Measurements from ENCODE around the gene AREG. TPM values are rescaled to one million over a fixed set of nuclear protein-coding genes. Genes with fewer than 3 reads are reported as not detected.

Gene AREG
- total and polyA plus RNA-seq, 2 donors (not counting 1 experiment from before 2014, with no cell fraction given), result 0.50 to 2.0 TPM

GRCh38 chr4:74453037-74453635, 8.2 kb downstream of the AREG start:
- no peaks in the 10 kb centered on the region for H3K36me3 ChIP-seq (ENCODE audit: control insufficient read depth, insufficient read depth, low read length)
- no peak overlapping the region for H3K27ac ChIP-seq (ENCODE audit: insufficient read depth, low read length)
- no peak overlapping the region for H3K4me2 ChIP-seq (ENCODE audit: extremely low read depth, insufficient read depth, low read length)
- no peak for TF ChIP-seq EZH2 (IDR thresholded peaks at IDR 0.05; ENCODE audit: low read length, missing control alignments)
- no peak for TF ChIP-seq CTCF (conservative IDR thresholded peaks at IDR 0.05 in 1 of 2, IDR thresholded peaks at IDR 0.05 in 1 of 2; ENCODE audit: low read depth in 1 of 2, low read length in 2 of 2)
- no peak overlapping the region for H3K4me3 ChIP-seq (replicated peaks in 1 of 4; ENCODE audit: control extremely low read depth in 1 of 4, insufficient read depth in 1 of 4, low read depth in 3 of 4, low read length in 4 of 4)
- no peak for DNase-seq (ENCODE audit: low read depth in 2 of 2)
- no peak overlapping the region for H2AFZ ChIP-seq (ENCODE audit: low read length)
- no peaks in the 10 kb centered on the region for H3K27me3 ChIP-seq (ENCODE audit: control insufficient read depth, insufficient read depth, low read length)
- H4K20me1 ChIP-seq (ENCODE audit: control insufficient read depth, extremely low read depth, insufficient read depth, low read length), result no peaks in the 10 kb centered on the region
- no peak overlapping the region for H3K9ac ChIP-seq (ENCODE audit: insufficient read depth, low read length)
- H3K79me2 ChIP-seq (ENCODE audit: control insufficient read depth, insufficient read depth, low read length), result no peaks in the 10 kb centered on the region
- no peaks in the 10 kb centered on the region for H3K9me3 ChIP-seq (ENCODE audit: control insufficient read depth, insufficient read depth, low read depth, low read length)
- no peaks in the 10 kb centered on the region for H3K4me1 ChIP-seq (ENCODE audit: control insufficient read depth, extremely low read depth, insufficient read depth, low read length)

- Histone ChIP-seq H4K20me1 (ENCODE audit: control insufficient read depth, extremely low read depth, insufficient read depth, low read length) (no peaks in the 10 kb centered on the region), H3K27ac (ENCODE audit: insufficient read depth, low read length) (no peak overlapping the region), H3K9me3 (ENCODE audit: control insufficient read depth, insufficient read depth, low read depth, low read length) (no peaks in the 10 kb centered on the region), H2AFZ (ENCODE audit: low read length) (no peak overlapping the region), H3K9ac (ENCODE audit: insufficient read depth, low read length) (no peak overlapping the region), H3K79me2 (ENCODE audit: control insufficient read depth, insufficient read depth, low read length) (no peaks in the 10 kb centered on the region), H3K4me3 (replicated peaks in 1 of 4; ENCODE audit: control extremely low read depth in 1 of 4, insufficient read depth in 1 of 4, low read depth in 3 of 4, low read length in 4 of 4) (no peak overlapping the region), H3K4me1 (ENCODE audit: control insufficient read depth, extremely low read depth, insufficient read depth, low read length) (no peaks in the 10 kb centered on the region), H3K36me3 (ENCODE audit: control insufficient read depth, insufficient read depth, low read length) (no peaks in the 10 kb centered on the region), H3K4me2 (ENCODE audit: extremely low read depth, insufficient read depth, low read length) (no peak overlapping the region), H3K27me3 (ENCODE audit: control insufficient read depth, insufficient read depth, low read length) (no peaks in the 10 kb centered on the region)
- DNase-seq (ENCODE audit: low read depth in 2 of 2), result no peak
- no peak for TF ChIP-seq EZH2 (IDR thresholded peaks at IDR 0.05; ENCODE audit: low read length, missing control alignments)
- TF ChIP-seq CTCF (conservative IDR thresholded peaks at IDR 0.05 in 1 of 2, IDR thresholded peaks at IDR 0.05 in 1 of 2; ENCODE audit: low read depth in 1 of 2, low read length in 2 of 2), result no peak
Observed at GRCh38 chr4:74453829-74454742, 9.2 kb downstream of the AREG start.

- Histone ChIP-seq H3K9ac (ENCODE audit: insufficient read depth, low read length) (no peak overlapping the region), H3K27ac (ENCODE audit: insufficient read depth, low read length) (no peak overlapping the region), H3K4me3 (replicated peaks in 1 of 4; ENCODE audit: control extremely low read depth in 1 of 4, insufficient read depth in 1 of 4, low read depth in 3 of 4, low read length in 4 of 4) (no peak overlapping the region), H3K27me3 (ENCODE audit: control insufficient read depth, insufficient read depth, low read length) (no peaks in the 10 kb centered on the region), H3K4me1 (ENCODE audit: control insufficient read depth, extremely low read depth, insufficient read depth, low read length) (no peaks in the 10 kb centered on the region), H3K36me3 (ENCODE audit: control insufficient read depth, insufficient read depth, low read length) (no peaks in the 10 kb centered on the region), H3K79me2 (ENCODE audit: control insufficient read depth, insufficient read depth, low read length) (no peaks in the 10 kb centered on the region), H3K9me3 (ENCODE audit: control insufficient read depth, insufficient read depth, low read depth, low read length) (no peaks in the 10 kb centered on the region), H4K20me1 (ENCODE audit: control insufficient read depth, extremely low read depth, insufficient read depth, low read length) (no peaks in the 10 kb centered on the region), H3K4me2 (ENCODE audit: extremely low read depth, insufficient read depth, low read length) (no peak overlapping the region), H2AFZ (ENCODE audit: low read length) (no peak overlapping the region)
- no peak for DNase-seq (ENCODE audit: low read depth in 2 of 2)
- no peak for TF ChIP-seq EZH2 (IDR thresholded peaks at IDR 0.05; ENCODE audit: low read length, missing control alignments)
- TF ChIP-seq CTCF (conservative IDR thresholded peaks at IDR 0.05 in 1 of 2, IDR thresholded peaks at IDR 0.05 in 1 of 2; ENCODE audit: low read depth in 1 of 2, low read length in 2 of 2), result no peak
Observed at GRCh38 chr4:74455361-74456055, 10.6 kb downstream of the AREG start.

Data from fibroblast of lung (primary cell).